ENCODE measurements around the gene MRTFB. TPM values are rescaled to one million over a fixed set of nuclear protein-coding genes. Genes with fewer than 3 reads are reported as not detected.

MRTFB gene
- total RNA-seq, 1 experiment from 2014 or later, result 29.8 TPM

GRCh38 chr16:14302031-14302398, 230.9 kb downstream of the MRTFB start:
- no peak for DNase-seq (ENCODE audit: low spot score)

GRCh38 chr16:14302399-14303181, 231.5 kb downstream of the MRTFB start:
- TF ChIP-seq CTCF (conservative IDR thresholded peaks at IDR 0.05; ENCODE audit: low read depth, low read length), result no peak
- no peak for TF ChIP-seq EZH2 (IDR thresholded peaks at IDR 0.05; ENCODE audit: borderline replicate concordance, low read depth, low read length, poor library complexity, severe bottlenecking)
- CTCF ChIA-PET, result no interaction called here
- no peaks in the 10 kb centered on the region for H3K36me3 ChIP-seq (ENCODE audit: insufficient read depth, low read length, poor library complexity, severe bottlenecking)
- no peak overlapping the region for H3K27ac ChIP-seq (ENCODE audit: low read depth, low read length, poor library complexity, severe bottlenecking)
- intact Hi-C loops (cut with micrococcal nuclease; ENCODE audit: unreplicated experiment), result no loop called here
- POLR2A ChIA-PET (ENCODE audit: low non-redundant PET), result no interaction called here
- peak; percentile 43 for DNase-seq (ENCODE audit: low spot score)
- H3K4me3 ChIP-seq (ENCODE audit: low read depth, low read length, poor library complexity, severe bottlenecking), result peak overlapping the region; percentile 91
- H3K4me1 ChIP-seq (ENCODE audit: insufficient read depth, low read length, poor library complexity, severe bottlenecking), result peaks cover 24% of the 10 kb centered on the region
- BruUV-seq (replicated peaks), result no TSS peak
- H3K9me3 ChIP-seq (ENCODE audit: low read depth, low read length, poor library complexity, severe bottlenecking), result no peaks in the 10 kb centered on the region
- H3K27me3 ChIP-seq (replicated peaks; ENCODE audit: insufficient read depth, low read depth, low read length, poor library complexity), result no peaks in the 10 kb centered on the region

More at GRCh38 chr16:14302031-14302398, 230.9 kb downstream of the MRTFB start:
- Histone ChIP-seq H3K4me1 (ENCODE audit: insufficient read depth, low read length, poor library complexity, severe bottlenecking) (peaks cover 18% of the 10 kb centered on the region), H3K4me3 (ENCODE audit: low read depth, low read length, poor library complexity, severe bottlenecking) (peak overlapping the region; percentile 91), H3K36me3 (ENCODE audit: insufficient read depth, low read length, poor library complexity, severe bottlenecking) (no peaks in the 10 kb centered on the region), H3K27ac (ENCODE audit: low read depth, low read length, poor library complexity, severe bottlenecking) (no peak overlapping the region), H3K9me3 (ENCODE audit: low read depth, low read length, poor library complexity, severe bottlenecking) (no peaks in the 10 kb centered on the region), H3K27me3 (replicated peaks; ENCODE audit: insufficient read depth, low read depth, low read length, poor library complexity) (no peaks in the 10 kb centered on the region)
- BruUV-seq (replicated peaks), result no TSS peak
- CTCF ChIA-PET, result no interaction called here
- TF ChIP-seq CTCF (conservative IDR thresholded peaks at IDR 0.05; ENCODE audit: low read depth, low read length), result no peak
- no peak for TF ChIP-seq EZH2 (IDR thresholded peaks at IDR 0.05; ENCODE audit: borderline replicate concordance, low read depth, low read length, poor library complexity, severe bottlenecking)
- POLR2A ChIA-PET (ENCODE audit: low non-redundant PET), result no interaction called here
- intact Hi-C loops (cut with micrococcal nuclease; ENCODE audit: unreplicated experiment), result no loop called here

GRCh38 chr16:14303182-14303618, 232.1 kb downstream of the MRTFB start:
- peaks cover 29% of the 10 kb centered on the region for H3K4me1 ChIP-seq (ENCODE audit: insufficient read depth, low read length, poor library complexity, severe bottlenecking)
- CTCF ChIA-PET, result interaction anchor here (0.5 kb wide), 1 partner anchor 18 kb away, joined by 3 read pairs; no protein-coding TSS in a partner anchor

More at GRCh38 chr16:14303182-14303618, 232.1 kb downstream of the MRTFB start:
- no peak for TF ChIP-seq EZH2 (IDR thresholded peaks at IDR 0.05; ENCODE audit: borderline replicate concordance, low read depth, low read length, poor library complexity, severe bottlenecking)
- TF ChIP-seq CTCF (conservative IDR thresholded peaks at IDR 0.05; ENCODE audit: low read depth, low read length), result no peak
- intact Hi-C loops (cut with micrococcal nuclease; ENCODE audit: unreplicated experiment), result no loop called here
- Histone ChIP-seq H3K36me3 (ENCODE audit: insufficient read depth, low read length, poor library complexity, severe bottlenecking) (no peaks in the 10 kb centered on the region), H3K27me3 (replicated peaks; ENCODE audit: insufficient read depth, low read depth, low read length, poor library complexity) (no peaks in the 10 kb centered on the region), H3K9me3 (ENCODE audit: low read depth, low read length, poor library complexity, severe bottlenecking) (no peaks in the 10 kb centered on the region), H3K27ac (ENCODE audit: low read depth, low read length, poor library complexity, severe bottlenecking) (no peak overlapping the region), H3K4me3 (ENCODE audit: low read depth, low read length, poor library complexity, severe bottlenecking) (peak overlapping the region; percentile 91)
- DNase-seq (ENCODE audit: low spot score), result no peak
- BruUV-seq (replicated peaks), result no TSS peak
- POLR2A ChIA-PET (ENCODE audit: low non-redundant PET), result no interaction called here
